Measurements from ENCODE around the gene SH3RF2.

GRCh38 chr5:146041180-146041789 is 104.9 kb downstream of the SH3RF2 start:
- TF ChIP-seq CTCF (IDR thresholded peaks at IDR 0.05) (peak in 4 of 6 experiments; percentile 12 to 44 (median 34)), POLR2A (IDR thresholded peaks at IDR 0.05) (no peak)
